OCI-LY7 (cell line): Measurements from ENCODE around the gene RRP1B. TPM values are rescaled to one million over a fixed set of nuclear protein-coding genes. Genes with fewer than 3 reads are reported as not detected.
"Not testable (repeated sequence)": the region's sequence is repeated elsewhere in the genome, so short reads cannot be mapped to it uniquely, and the experiment has no call there.

Experiments used
- BruUV-seq: library from RNA; stranded (reverse); fragments of 400-500 nt; replicated peaks from 2 replicates; lab custom pipeline; 2021; lab: Mats Ljungman, UMichigan
- CTCF ChIA-PET: fragments of 300-600 bp; sonication (Branson Sonifier 250); formaldehyde crosslinking; loops from one replicate; lab custom pipeline; 2022; ENCODE audit warnings: antibody characterized with exemption; ENCODE audit not compliant: unreplicated experiment; lab: Charles Lee
- POLR2A ChIA-PET: fragments of 300-600 bp; sonication (Branson Sonifier 250); formaldehyde crosslinking; loops from one replicate; lab custom pipeline; 2022; ENCODE audit warnings: antibody characterized with exemption; lab: Charles Lee
- DNase-seq: peaks from one replicate; pipeline ENCODE4 v3.0.0-alpha.2; 2015; ENCODE audit warnings: low spot score
- H2AFZ ChIP-seq: fragments of 200-600 bp; sonication (generic), shearing (Covaris generic); 2 replicates; pipeline ENCODE4 v1.6.1; 2014; ENCODE audit warnings: mild to moderate bottlenecking, antibody characterized with exemption, low read length, moderate library complexity
- H3K27ac ChIP-seq: fragments of 200-600 bp; sonication (generic); 2 replicates; pipeline ENCODE4 v1.5.1; 2014; ENCODE audit warnings: mixed run types, low read depth, mild to moderate bottlenecking, moderate library complexity, low read length, inconsistent platforms; ENCODE audit not compliant: poor library complexity, severe bottlenecking
- H3K36me3 ChIP-seq: fragments of 200-600 bp; sonication (generic); 2 replicates; pipeline ENCODE4 v1.6.1; 2014; ENCODE audit warnings: mild to moderate bottlenecking, antibody characterized with exemption, low read length, moderate library complexity, mixed read lengths; ENCODE audit not compliant: insufficient read depth
- H3K4me1 ChIP-seq: fragments of 200-600 bp; sonication (generic); 2 replicates; pipeline ENCODE4 v1.5.1; 2014; ENCODE audit warnings: mild to moderate bottlenecking, low read length; ENCODE audit not compliant: insufficient read depth, poor library complexity, severe bottlenecking
- H3K4me2 ChIP-seq: fragments of 200-600 bp; sonication (generic); 2 replicates; pipeline ENCODE4 v1.6.1; 2014; ENCODE audit warnings: mild to moderate bottlenecking, low read length
- H3K4me3 ChIP-seq: fragments of 200-600 bp; sonication (generic); 2 replicates; pipeline ENCODE4 v1.5.1; 2014; ENCODE audit warnings: mild to moderate bottlenecking, low read depth, low read length; ENCODE audit not compliant: poor library complexity, severe bottlenecking
- H3K79me2 ChIP-seq: fragments of 200-600 bp; sonication (generic); 2 replicates; pipeline ENCODE4 v1.6.1; 2016; ENCODE audit warnings: low read depth, mild to moderate bottlenecking, low read length, moderate library complexity, mixed read lengths; ENCODE audit not compliant: insufficient read depth
- H3K9me2 ChIP-seq: fragments of 200-600 bp; sonication (generic); 2 replicates; pipeline ENCODE4 v1.6.1; 2016; ENCODE audit warnings: mild to moderate bottlenecking, low read length, mixed read lengths; ENCODE audit not compliant: insufficient read depth
- H3K9me3 ChIP-seq: fragments of 200-600 bp; sonication (generic); 2 replicates; pipeline ENCODE4 v1.6.1; 2014; ENCODE audit warnings: mild to moderate bottlenecking, mixed run types, low read length, mixed read lengths
- H4K20me1 ChIP-seq: fragments of 200-600 bp; sonication (generic); 2 replicates; pipeline ENCODE4 v1.6.1; 2014; ENCODE audit warnings: mild to moderate bottlenecking, antibody characterized with exemption, low read length, moderate library complexity, mixed read lengths; ENCODE audit not compliant: insufficient read depth
- CTCF ChIP-seq: fragments of 200-600 bp; sonication (generic); conservative IDR thresholded peaks from 2 replicates; pipeline ENCODE4 v1.5.1; 2014; ENCODE audit warnings: mild to moderate bottlenecking, antibody characterized with exemption, low read length, moderate library complexity, mixed read lengths
- EZH2phosphoT487 ChIP-seq: fragments of 200-600 bp; sonication (generic); IDR thresholded peaks from 2 replicates; pipeline ENCODE4 v1.6.1; 2018; ENCODE audit warnings: low read depth, borderline replicate concordance, mild to moderate bottlenecking, mixed run types, antibody characterized with exemption, low read length, moderate library complexity, mixed read lengths
- intact Hi-C: fragments of 100-400 bp; cut with micrococcal nuclease; formaldehyde crosslinking; loops from one replicate; pipeline ENCODE4 v1.10.0; 2022; ENCODE audit not compliant: unreplicated experiment
- total RNA-seq, 2 experiments: library from RNA; depleted of rRNA in 1 of 2; stranded (reverse); fragments of >200 nt in 1 of 2; shearing (Covaris generic) in 1 of 2; gene quantifications; 2 replicates each; pipeline ENCODE4 v1.2.3, GENCODE V29; 2014 to 2022

RRP1B gene
- total RNA-seq, 2 experiments from 2014 or later, result 58.6 to 74.5 TPM

- intact Hi-C loops, result no loop called here
- no peaks in the 10 kb centered on the region for H3K9me3 ChIP-seq
Observed at GRCh38 chr21:43613755-43614638, 45.4 kb upstream of the RRP1B start.

GRCh38 chr21:43614839-43615238, 44.5 kb upstream of the RRP1B start:
- intact Hi-C loops, result no loop called here
- BruUV-seq, result no TSS peak
- TF ChIP-seq EZH2phosphoT487 (no peak), CTCF (no peak)
- DNase-seq, result no peak
- H3K9me3 ChIP-seq, result no peaks in the 10 kb centered on the region
- H3K4me2 ChIP-seq, result no peak overlapping the region
- H3K9me2 ChIP-seq, result no peaks in the 10 kb centered on the region
- CTCF ChIA-PET, result no interaction called here
- no peak overlapping the region for H2AFZ ChIP-seq
- H3K4me1 ChIP-seq, result no peaks in the 10 kb centered on the region
- H3K4me3 ChIP-seq, result no peak overlapping the region
- H4K20me1 ChIP-seq, result no peaks in the 10 kb centered on the region
- no peaks in the 10 kb centered on the region for H3K36me3 ChIP-seq
- POLR2A ChIA-PET, result no interaction called here
- H3K27ac ChIP-seq, result no peak overlapping the region
- no peaks in the 10 kb centered on the region for H3K79me2 ChIP-seq

More at GRCh38 chr21:43613755-43614638, 45.4 kb upstream of the RRP1B start:
- no peaks in the 10 kb centered on the region for H3K9me2 ChIP-seq
- H4K20me1 ChIP-seq, result no peaks in the 10 kb centered on the region
- H3K4me3 ChIP-seq, result no peak overlapping the region
- no peaks in the 10 kb centered on the region for H3K79me2 ChIP-seq
- BruUV-seq, result no TSS peak
- CTCF ChIA-PET, result no interaction called here
- TF ChIP-seq EZH2phosphoT487 (no peak), CTCF (no peak)
- no peak for DNase-seq
- no peak overlapping the region for H3K4me2 ChIP-seq
- H3K4me1 ChIP-seq, result no peaks in the 10 kb centered on the region
- no peak overlapping the region for H2AFZ ChIP-seq
- H3K27ac ChIP-seq, result no peak overlapping the region
- no peaks in the 10 kb centered on the region for H3K36me3 ChIP-seq
- POLR2A ChIA-PET, result no interaction called here

GRCh38 chr21:43616861-43617260, 42.5 kb upstream of the RRP1B start:
- H2AFZ ChIP-seq, intact Hi-C loops, CTCF ChIA-PET: not testable (repeated sequence)

More at GRCh38 chr21:43616861-43617260, 42.5 kb upstream of the RRP1B start:
- POLR2A ChIA-PET, H3K79me2 ChIP-seq, H3K4me1 ChIP-seq, DNase-seq, H3K4me2 ChIP-seq, H3K9me2 ChIP-seq, H3K36me3 ChIP-seq, BruUV-seq, H4K20me1 ChIP-seq, H3K9me3 ChIP-seq, H3K4me3 ChIP-seq, H3K27ac ChIP-seq: not testable (repeated sequence)
